Endothelial cell of umbilical vein (primary cell): ENCODE results near the gene TSR3. TPM values are rescaled to one million over a fixed set of nuclear protein-coding genes. Genes with fewer than 3 reads are reported as not detected.

Source experiments
- BruUV-seq: library from RNA; stranded (reverse); fragments of 400-500 nt; replicated peaks from 2 replicates; lab custom pipeline; 2021; lab: Mats Ljungman, UMichigan
- CTCF ChIA-PET: fragments of 300-600, 350-600 bp; sonication (Branson Sonifier 250); formaldehyde crosslinking; loops from one replicate; lab custom pipeline; 2021; ENCODE audit warnings: antibody characterized with exemption, inconsistent platforms; lab: Charles Lee
- POLR2A ChIA-PET: fragments of 300-600, 350-600 bp; sonication (Branson Sonifier 250); formaldehyde crosslinking; loops from one replicate; lab custom pipeline; 2021; ENCODE audit warnings: antibody characterized with exemption, inconsistent platforms; lab: Charles Lee
- DNase-seq: peaks from one replicate; pipeline ENCODE4 v3.0.0-alpha.2; 2011; ENCODE audit warnings: low read depth, low spot score
- FAIRE-seq: peaks from 2 replicates; lab custom pipeline; 2011; peaks lifted over from hg19 to GRCh38; lab: Jason Lieb, UNC
- H2AFZ ChIP-seq: 2 replicates; pipeline ENCODE4 v1.6.0; 2012; ENCODE audit warnings: low read depth, low read length, control low read depth, inconsistent platforms
- H3K27ac ChIP-seq: 2 replicates; pipeline ENCODE4 v1.5.1; 2011; ENCODE audit warnings: low read depth, mild to moderate bottlenecking, control low read depth, low read length, moderate library complexity; ENCODE audit not compliant: insufficient read depth
- H3K27me3 ChIP-seq, 2 experiments: 2 replicates each; pipeline versions ENCODE4 v1.6.0 to v1.6.1; 2011; ENCODE audit warnings: low read length in 2 of 2, mixed read lengths in 1 of 2; ENCODE audit not compliant: control insufficient read depth in 2 of 2, insufficient read depth in 2 of 2
- H3K36me3 ChIP-seq, 2 experiments: 2 replicates in 1 of 2; 3 replicates in 1 of 2; pipeline ENCODE4 v1.5.1; 2011; ENCODE audit warnings: low read length in 2 of 2, mild to moderate bottlenecking in 1 of 2, moderate library complexity in 1 of 2; ENCODE audit not compliant: control insufficient read depth in 2 of 2, insufficient read depth in 2 of 2; ENCODE audit errors: extremely low read depth in 1 of 2
- H3K4me1 ChIP-seq: 3 replicates; pipeline ENCODE4 v1.5.1; 2011; ENCODE audit warnings: mild to moderate bottlenecking, low read length; ENCODE audit not compliant: control insufficient read depth, insufficient read depth; ENCODE audit errors: extremely low read depth
- H3K4me2 ChIP-seq: 2 replicates; pipeline ENCODE4 v1.6.1; 2011; ENCODE audit warnings: low read length, control low read depth, mixed read lengths; ENCODE audit not compliant: insufficient read depth
- H3K4me3 ChIP-seq, 3 experiments: fragments of 200-600 bp in 1 of 3; sonication (generic), shearing (Covaris generic) in 1 of 3; replicated peaks in 1 of 3; 2 replicates each; pipeline ENCODE4 v1.5.1; 2011 to 2016; ENCODE audit warnings: control low read depth in 3 of 3, low read length in 3 of 3, mild to moderate bottlenecking in 2 of 3, inconsistent platforms in 1 of 3, low read depth in 1 of 3, moderate library complexity in 1 of 3; ENCODE audit not compliant: insufficient read depth in 1 of 3
- H3K79me2 ChIP-seq: 2 replicates; pipeline ENCODE4 v1.6.0; 2012; ENCODE audit warnings: low read length, inconsistent platforms; ENCODE audit not compliant: control insufficient read depth, insufficient read depth
- H3K9ac ChIP-seq: replicated peaks from 2 replicates; pipeline ENCODE3; 2011; ENCODE audit warnings: low read length, control low read depth; ENCODE audit not compliant: insufficient read depth; ENCODE audit errors: extremely low read depth
- H3K9me1 ChIP-seq: replicated peaks from 3 replicates; pipeline ENCODE4 v1.6.0; 2011; ENCODE audit warnings: mild to moderate bottlenecking, low read length; ENCODE audit not compliant: control insufficient read depth, insufficient read depth; ENCODE audit errors: extremely low read depth
- H3K9me3 ChIP-seq: replicated peaks from 2 replicates; pipeline ENCODE4 v1.5.1; 2012; ENCODE audit warnings: low read length, inconsistent platforms; ENCODE audit not compliant: control insufficient read depth, insufficient read depth
- H4K20me1 ChIP-seq: replicated peaks from 2 replicates; pipeline ENCODE3; 2011; ENCODE audit warnings: mild to moderate bottlenecking, low read length; ENCODE audit not compliant: control insufficient read depth, insufficient read depth; ENCODE audit errors: extremely low read depth
- CTCF ChIP-seq, 2 donors: IDR thresholded peaks; 1 replicate in 1 of 2; 2 replicates in 1 of 2; pipeline ENCODE4 v1.5.1; 2011; ENCODE audit warnings: low read length in 2 of 2, mild to moderate bottlenecking in 2 of 2, moderate library complexity in 2 of 2, control low read depth in 1 of 2, inconsistent platforms in 1 of 2, low read depth in 1 of 2; ENCODE audit not compliant: insufficient read depth in 1 of 2; ENCODE audit errors: extremely low read depth in 1 of 2
- EZH2 ChIP-seq: IDR thresholded peaks from 2 replicates; pipeline ENCODE4 v1.6.1; 2012; ENCODE audit warnings: borderline replicate concordance, low read depth, mild to moderate bottlenecking, moderate library complexity, low read length, inconsistent platforms; ENCODE audit not compliant: severe bottlenecking
- FOS ChIP-seq: IDR thresholded peaks from 2 replicates; pipeline ENCODE4 v1.6.1; 2011; ENCODE audit warnings: mild to moderate bottlenecking, low read length, moderate library complexity, borderline replicate concordance; ENCODE audit not compliant: insufficient read depth
- GATA2 ChIP-seq: IDR thresholded peaks from 2 replicates; pipeline ENCODE4 v1.7.0; 2011; ENCODE audit warnings: low read depth, mild to moderate bottlenecking, moderate library complexity, mixed read lengths, low read length; ENCODE audit not compliant: insufficient read length, insufficient read depth
- JUN ChIP-seq: IDR thresholded peaks from 2 replicates; pipeline ENCODE4 v1.6.1; 2011; ENCODE audit warnings: borderline replicate concordance, low read depth; ENCODE audit not compliant: insufficient read length, insufficient read depth
- MAX ChIP-seq: IDR thresholded peaks from 2 replicates; pipeline ENCODE4 v1.6.1; 2011; ENCODE audit not compliant: insufficient read depth, insufficient read length
- MYC ChIP-seq: IDR thresholded peaks from one replicate; pipeline ENCODE4 v1.6.1; 2011; ENCODE audit warnings: mild to moderate bottlenecking, low read depth, low read length
- POLR2A ChIP-seq: IDR thresholded peaks from 2 replicates; pipeline ENCODE4 v1.6.1; 2012; ENCODE audit warnings: low read depth, mild to moderate bottlenecking, control low read depth, low read length
- POLR2AphosphoS5 ChIP-seq: IDR thresholded peaks from 2 replicates; pipeline ENCODE4 v1.6.1; 2012; ENCODE audit warnings: low read depth, mild to moderate bottlenecking, control low read depth, low read length, moderate library complexity; ENCODE audit not compliant: insufficient read depth
- dilution Hi-C: fragments of 300-500 bp; cut with MboI; formaldehyde crosslinking; loops from one replicate; pipeline ENCODE4 v1.15.0; 2019; ENCODE audit warnings: low sequenced_read_pairs; ENCODE audit not compliant: extremely low pct_ligation_motif_present
- intact Hi-C: fragments of 100-400 bp; cut with micrococcal nuclease; formaldehyde crosslinking; loops from one replicate; pipeline ENCODE4 v1.10.0; 2022
- polyA plus RNA-seq, 4 experiments: library from polyadenylated mRNA; depleted of rRNA in 3 of 4; stranded (reverse) in 3 of 4; unstranded in 1 of 4; fragments of >200 nt; gene quantifications; 2 replicates each; pipeline versions ENCODE4 v1.2.1 to v1.2.3, GENCODE V29; 2011 to 2012; ENCODE audit warnings: missing spikeins in 1 of 4
- total RNA-seq: library from RNA; stranded (reverse); gene quantifications from 2 replicates; pipeline ENCODE4 v1.2.3, GENCODE V29; 2021

The TSR3 gene
- total and polyA plus RNA-seq, 2 donors (not counting 3 experiments of a cell fraction or from before 2014, with no cell fraction given), result 65.4 to 82.7 TPM

- no peak for FAIRE-seq
- no peak for DNase-seq
- Histone ChIP-seq H3K9me1 (no peaks in the 10 kb centered on the region), H3K27me3 (no peaks in the 10 kb centered on the region), H2AFZ (no peak overlapping the region), H3K4me1 (peaks cover 13% of the 10 kb centered on the region), H3K4me2 (no peak overlapping the region), H3K36me3 (peaks cover 0 to 11% of the 10 kb centered on the region in 2 experiments), H3K79me2 (peaks cover 29% of the 10 kb centered on the region), H3K4me3 (no peak overlapping the region), H3K9ac (no peak overlapping the region), H4K20me1 (no peaks in the 10 kb centered on the region), H3K9me3 (no peaks in the 10 kb centered on the region), H3K27ac (no peak overlapping the region)
- intact Hi-C loops (no loop called here), dilution Hi-C loops (no loop called here)
- ChIA-PET CTCF (interaction anchor here (2.2 kb wide), 1 partner anchor 15 kb away, joined by 5 read pairs; no protein-coding TSS in a partner anchor), POLR2A (no interaction called here)
- TF ChIP-seq FOS, result no peak
- TF ChIP-seq GATA2, result no peak
- no peak for TF ChIP-seq MAX
- no peak for TF ChIP-seq POLR2AphosphoS5
- no peak for TF ChIP-seq EZH2
- TF ChIP-seq POLR2A, result no peak
- TF ChIP-seq CTCF (IDR thresholded peaks at IDR 0.05; ENCODE audit: extremely low read depth in 1 of 2, insufficient read depth in 1 of 2, low read depth in 1 of 2, low read length in 2 of 2), result no peak
- TF ChIP-seq MYC, result no peak
- TF ChIP-seq JUN, result no peak
- no TSS peak for BruUV-seq
Measured at GRCh38 chr16:1348926-1349325, 2.8 kb downstream of the TSR3 start.
